GM23338 (cell line): ENCODE data around the gene S100A1. TPM values are rescaled to one million over a fixed set of nuclear protein-coding genes. Genes with fewer than 3 reads are reported as not detected.

Experiments used
- ATAC-seq: fragments of 200-7000 bp; cut with Tn5 transposase; 3 replicates; pipeline ENCODE4 v1.9.1; 2020
- DNase-seq: peaks from one replicate; pipeline ENCODE4 v3.0.0-alpha.2; 2015; ENCODE audit warnings: low spot score
- H2AFZ ChIP-seq: fragments of 200-600 bp; sonication (generic); 2 replicates; pipeline ENCODE4 v1.8.0; 2016; ENCODE audit warnings: antibody characterized with exemption, mild to moderate bottlenecking, moderate library complexity
- H3F3A ChIP-seq: fragments of 200-600 bp; sonication (generic); replicated peaks from 2 replicates; pipeline ENCODE4 v1.8.0; 2017; ENCODE audit warnings: antibody characterized with exemption, mixed run types, low read depth
- H3K27ac ChIP-seq: fragments of 200-600 bp; sonication (generic); 2 replicates; pipeline ENCODE4 v1.6.1; 2016; ENCODE audit warnings: low read depth
- H3K27me3 ChIP-seq: fragments of 200-600 bp; sonication (generic); 2 replicates; pipeline ENCODE4 v1.8.0; 2016; ENCODE audit warnings: mild to moderate bottlenecking, mixed run types, moderate library complexity; ENCODE audit not compliant: insufficient read depth
- H3K36me3 ChIP-seq: fragments of 200-600 bp; sonication (generic); 2 replicates; pipeline ENCODE4 v1.8.0; 2016; ENCODE audit warnings: mild to moderate bottlenecking; ENCODE audit not compliant: insufficient read depth
- H3K4me1 ChIP-seq: fragments of 200-600 bp; sonication (generic); 2 replicates; pipeline ENCODE4 v1.8.0; 2016; ENCODE audit warnings: mild to moderate bottlenecking, moderate library complexity; ENCODE audit not compliant: insufficient read depth
- H3K4me2 ChIP-seq: fragments of 200-600 bp; sonication (generic); 2 replicates; pipeline ENCODE4 v1.7.1; 2017; ENCODE audit warnings: mixed run types
- H3K4me3 ChIP-seq: fragments of 200-600 bp; sonication (generic); 2 replicates; pipeline ENCODE4 v1.6.1; 2016; ENCODE audit warnings: mixed run types
- H3K79me2 ChIP-seq: fragments of 200-600 bp; sonication (generic); replicated peaks from 2 replicates; pipeline ENCODE4 v1.8.0; 2017; ENCODE audit warnings: mild to moderate bottlenecking; ENCODE audit not compliant: insufficient read depth
- H3K9me2 ChIP-seq: fragments of 200-600 bp; sonication (generic); 2 replicates; pipeline ENCODE4 v1.8.0; 2017; ENCODE audit not compliant: insufficient read depth
- H4K20me1 ChIP-seq: fragments of 200-600 bp; sonication (generic); replicated peaks from 2 replicates; pipeline ENCODE4 v1.8.0; 2017; ENCODE audit warnings: mild to moderate bottlenecking; ENCODE audit not compliant: insufficient read depth
- H3K27ac Mint-ChIP-seq: 2 replicates; pipeline ENCODE4 v1.8.0; 2020; ENCODE audit warnings: inconsistent platforms, mild to moderate bottlenecking, moderate library complexity, mixed read lengths
- H3K27me3 Mint-ChIP-seq: 3 replicates; pipeline ENCODE4 v1.8.0; 2022; ENCODE audit warnings: low read depth, mild to moderate bottlenecking, moderate library complexity, mixed read lengths, inconsistent platforms; ENCODE audit not compliant: insufficient read depth, poor library complexity
- H3K36me3 Mint-ChIP-seq: 3 replicates; pipeline ENCODE4 v1.8.0; 2021; ENCODE audit warnings: low read depth, mild to moderate bottlenecking, inconsistent platforms, moderate library complexity, mixed read lengths
- H3K4me1 Mint-ChIP-seq: 3 replicates; pipeline ENCODE4 v1.8.0; 2020; ENCODE audit warnings: mild to moderate bottlenecking, inconsistent platforms, mixed read lengths
- H3K4me3 Mint-ChIP-seq: 3 replicates; pipeline ENCODE4 v1.8.0; 2021; ENCODE audit warnings: moderate library complexity, mild to moderate bottlenecking, inconsistent platforms, mixed read lengths
- H3K9me3 Mint-ChIP-seq: 3 replicates; pipeline ENCODE4 v1.8.0; 2020; ENCODE audit warnings: moderate library complexity, mild to moderate bottlenecking, inconsistent platforms, mixed read lengths
- CREB1 ChIP-seq: fragments of 250-450 bp; sonication (Bioruptor Pico); IDR thresholded peaks from 2 replicates; pipeline ENCODE4 v1.5.0; 2020; ENCODE audit warnings: low read depth, mild to moderate bottlenecking, moderate library complexity
- EZH2 ChIP-seq: fragments of 200-600 bp; sonication (generic); IDR thresholded peaks from one replicate; pipeline ENCODE4 v1.8.0; 2017; ENCODE audit warnings: antibody characterized with exemption, mild to moderate bottlenecking, low read depth; ENCODE audit not compliant: unreplicated experiment
- EZH2phosphoT487 ChIP-seq: fragments of 200-600 bp; sonication (generic); IDR thresholded peaks from one replicate; pipeline ENCODE4 v1.8.1; 2018; ENCODE audit warnings: antibody characterized with exemption; ENCODE audit not compliant: unreplicated experiment
- NANOG ChIP-seq: IDR thresholded peaks from 2 replicates; pipeline ENCODE4 v1.6.1; 2016; ENCODE audit warnings: antibody characterized with exemption, borderline replicate concordance
- POLR2AphosphoS5 ChIP-seq: IDR thresholded peaks from 2 replicates; pipeline ENCODE4 v1.6.1; 2016; ENCODE audit warnings: antibody characterized with exemption, low read depth
- STAT1 ChIP-seq: IDR thresholded peaks from one replicate; pipeline ENCODE4 v1.6.1; 2016; ENCODE audit warnings: antibody characterized with exemption; ENCODE audit not compliant: unreplicated experiment
- ZNF114 ChIP-seq: fragments of 250-450 bp; sonication (Bioruptor Pico); IDR thresholded peaks from 2 replicates; pipeline ENCODE4 v1.5.0; 2020; ENCODE audit warnings: mild to moderate bottlenecking, moderate library complexity
- ZNF331 ChIP-seq: fragments of 250-450 bp; sonication (Bioruptor Pico); IDR thresholded peaks from 2 replicates; pipeline ENCODE4 v1.5.0; 2020; ENCODE audit warnings: low read depth, mild to moderate bottlenecking, moderate library complexity
- ZNF462 ChIP-seq: fragments of 250-450 bp; sonication (Bioruptor Pico); IDR thresholded peaks from 2 replicates; pipeline ENCODE4 v1.5.0; 2020; ENCODE audit warnings: mild to moderate bottlenecking, moderate library complexity
- polyA plus RNA-seq: library from polyadenylated mRNA; unstranded; fragments of >200 nt; fragmentation: Nextera tagmentation; extraction: Ambion mirVana; gene quantifications from 2 replicates; pipeline ENCODE4 v1.2.1, GENCODE V29; 2016
- total RNA-seq: library from RNA; depleted of rRNA; stranded (reverse); fragments of >200 nt; shearing (Covaris generic); gene quantifications from 2 replicates; pipeline ENCODE4 v1.2.3, GENCODE V29; 2014

Gene S100A1
- total and polyA plus RNA-seq, 2 experiments from 2014 or later: 0.13 to 0.66 TPM

GRCh38 chr1:153599847-153600246 is 28.4 kb upstream of the S100A1 start:
- no peaks in the 10 kb centered on the region for H4K20me1 ChIP-seq
- H3K4me3 ChIP-seq: no peak overlapping the region
- ATAC-seq (no peak), DNase-seq (no peak)
- H3K9me3 Mint-ChIP-seq: no peaks in the 10 kb centered on the region
- H3K79me2 ChIP-seq: no peaks in the 10 kb centered on the region
- no peaks in the 10 kb centered on the region for H3K27me3 ChIP-seq
- H2AFZ ChIP-seq: peak overlapping the region; percentile 80; the same call in 1 of the 2 replicates
- H3F3A ChIP-seq: 0 out of 2 replicates have a peak, but pooled peaks cover 11% of the 10 kb centered on the region
- 0 out of 2 replicates have a peak overlapping the region, but pooled peaks have one; percentile 69 for H3K27ac ChIP-seq
- peak overlapping the region; percentile 71 for H3K27ac Mint-ChIP-seq
- no peaks in the 10 kb centered on the region for H3K9me2 ChIP-seq
- H3K4me1 ChIP-seq: peaks cover 13% of the 10 kb centered on the region
- no peaks in the 10 kb centered on the region for H3K36me3 ChIP-seq
- no peaks in the 10 kb centered on the region for H3K36me3 Mint-ChIP-seq
- H3K4me2 ChIP-seq: peak overlapping the region; percentile 67
- no peak overlapping the region; the same call in 2 of the 3 replicates for H3K4me3 Mint-ChIP-seq
- no peak for TF ChIP-seq EZH2phosphoT487
- no peak for TF ChIP-seq ZNF462 (CRISPR knock-in tag)
- no peak for TF ChIP-seq POLR2AphosphoS5
- TF ChIP-seq STAT1: no peak
- H3K4me1 Mint-ChIP-seq: peaks cover 18% of the 10 kb centered on the region
- H3K27me3 Mint-ChIP-seq: peaks cover 8% of the 10 kb centered on the region

DNA sequence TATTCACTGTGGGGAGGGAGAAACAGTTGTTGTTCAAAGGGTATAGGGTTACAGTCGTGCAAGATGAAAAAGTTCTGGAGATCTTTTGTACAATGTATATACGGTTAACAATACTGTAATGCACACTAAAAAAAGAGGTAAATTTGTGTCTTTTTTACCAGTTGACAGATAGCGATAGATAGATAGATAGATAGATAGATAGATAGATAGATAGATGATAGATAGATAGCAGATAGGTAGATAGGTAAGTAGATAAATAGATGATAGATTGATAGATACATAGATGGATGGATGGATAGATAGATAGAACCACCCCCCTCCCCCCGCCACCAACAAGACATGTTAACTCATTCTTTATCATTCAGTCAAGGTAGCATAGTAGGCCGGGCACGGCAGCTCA is 25.5 kb upstream of the S100A1 start:
- no peak for ATAC-seq
- DNase-seq: no peak
- Histone ChIP-seq H3K27ac (no peak overlapping the region), H3K79me2 (no peaks in the 10 kb centered on the region), H3K4me2 (no peak overlapping the region), H3K36me3 (no peaks in the 10 kb centered on the region), H3K27me3 (no peaks in the 10 kb centered on the region), H2AFZ (no peak overlapping the region), H3K4me3 (no peak overlapping the region), H3K4me1 (peaks cover 28% of the 10 kb centered on the region), H3F3A (0 out of 2 replicates have a peak, but pooled peaks cover 11% of the 10 kb centered on the region), H4K20me1 (no peaks in the 10 kb centered on the region), H3K9me2 (no peaks in the 10 kb centered on the region)
- Mint-ChIP-seq H3K27ac (no peak overlapping the region), H3K27me3 (peaks cover 8% of the 10 kb centered on the region), H3K36me3 (no peaks in the 10 kb centered on the region; the same call in 1 of the 3 replicates), H3K9me3 (no peaks in the 10 kb centered on the region), H3K4me1 (peaks cover 23% of the 10 kb centered on the region), H3K4me3 (no peak overlapping the region)
- TF ChIP-seq CREB1 (CRISPR knock-in tag) (no peak), EZH2 (no peak), ZNF331 (CRISPR knock-in tag) (no peak), ZNF114 (CRISPR knock-in tag) (no peak), NANOG (no peak)
